GM18517 (cell line): ENCODE data around the gene MYO16.

Experiments
- ATAC-seq: cut with Tn5 transposase; IDR thresholded peaks from one replicate; pipeline ENCODE4 v1.9.1; 2021; ENCODE audit warnings: mild to moderate bottlenecking, moderate library complexity; ENCODE audit not compliant: unreplicated experiment

MYO16 gene

GRCh38 chr13:109165417-109165904 is 536.0 kb downstream of the MYO16 start:
- ATAC-seq = no peak

GRCh38 chr13:109166804-109167203 is 537.4 kb downstream of the MYO16 start:
- ATAC-seq = no peak

DNA sequence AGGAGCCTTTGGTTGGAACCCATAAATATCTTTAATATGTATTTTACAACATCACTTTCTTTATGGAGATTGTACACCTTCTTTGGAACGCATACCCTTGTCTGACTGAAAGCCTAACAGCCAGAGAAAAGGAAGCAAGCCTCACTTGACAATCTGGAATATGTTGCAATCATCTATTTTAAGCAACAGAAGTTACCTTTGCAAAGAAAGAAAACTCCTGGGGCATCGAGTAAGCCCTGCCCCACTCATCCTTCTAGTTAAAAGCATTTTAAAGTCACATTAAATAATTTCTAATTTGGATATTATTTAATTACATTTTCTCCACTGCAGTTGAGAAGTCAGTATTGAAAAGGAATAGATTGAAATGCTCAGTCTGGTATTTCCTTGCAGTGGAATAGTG is 542.7 kb downstream of the MYO16 start:
- ATAC-seq = no peak

DNA sequence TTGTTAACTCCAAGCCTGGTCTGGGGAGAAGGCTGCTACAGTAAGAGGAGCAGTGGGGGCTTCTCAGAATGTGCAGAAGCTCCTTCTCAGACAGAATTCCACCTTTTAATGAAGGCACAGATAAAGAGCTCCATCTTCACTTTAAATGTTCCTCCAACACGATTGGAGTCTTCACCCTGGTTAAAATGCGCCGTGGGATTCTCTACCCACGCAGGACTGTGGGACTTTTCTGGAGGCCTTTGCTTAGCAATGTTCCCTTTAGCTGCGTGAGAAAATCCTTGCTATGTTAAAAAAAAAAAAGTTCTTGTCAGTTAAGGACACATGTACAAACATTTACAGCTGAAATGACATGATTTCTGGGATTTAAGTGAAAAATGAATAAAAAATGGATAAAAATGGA is 546.3 kb downstream of the MYO16 start:
- no peak for ATAC-seq

GRCh38 chr13:109180905-109181425 is 551.6 kb downstream of the MYO16 start:
- ATAC-seq = no peak

- no peak for ATAC-seq
Observed at GRCh38 chr13:109182777-109183465, 553.5 kb downstream of the MYO16 start.

- ATAC-seq = no peak
Observed at GRCh38 chr13:109191413-109191812, 562.0 kb downstream of the MYO16 start.

DNA sequence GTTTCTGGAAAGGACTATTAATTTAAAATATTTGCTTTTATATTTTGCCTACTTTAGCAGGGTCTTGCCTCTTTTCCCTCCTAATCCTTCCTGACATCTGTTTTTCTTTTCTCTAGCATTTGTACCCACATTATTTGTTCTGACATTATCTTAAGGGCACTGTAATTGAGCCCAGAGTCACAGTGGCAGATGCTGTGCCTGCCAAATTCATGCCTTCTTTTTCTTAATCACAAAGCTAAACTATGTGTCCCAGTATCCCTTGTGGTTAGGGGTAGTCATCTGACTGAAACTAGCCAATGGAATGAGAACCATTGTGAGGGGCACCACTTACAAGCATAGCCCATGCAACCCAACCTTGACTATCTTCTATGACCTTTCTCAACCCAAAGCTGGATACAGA is 562.9 kb downstream of the MYO16 start:
- no peak for ATAC-seq

- ATAC-seq = no peak
Observed at GRCh38 chr13:109196948-109197347, 567.5 kb downstream of the MYO16 start.

DNA sequence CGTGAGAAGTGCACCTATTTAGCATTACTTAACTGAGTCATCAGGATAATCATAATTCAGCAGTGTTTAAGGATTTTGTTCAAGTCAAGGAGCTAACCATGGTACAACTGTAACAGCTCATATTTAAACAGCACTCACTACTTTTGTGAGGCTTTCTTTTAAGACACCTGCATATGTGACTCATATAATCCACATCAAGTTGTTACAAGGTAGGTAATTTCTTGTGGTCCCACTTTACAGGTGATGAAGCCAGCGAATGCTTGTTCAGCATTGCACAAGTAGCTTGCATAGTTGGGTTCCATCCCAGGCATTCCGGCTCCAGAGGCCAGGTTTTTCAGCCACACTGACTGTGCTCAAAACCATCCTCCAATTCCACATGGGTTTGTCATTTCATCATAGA is 569.2 kb downstream of the MYO16 start:
- ATAC-seq = no peak

DNA sequence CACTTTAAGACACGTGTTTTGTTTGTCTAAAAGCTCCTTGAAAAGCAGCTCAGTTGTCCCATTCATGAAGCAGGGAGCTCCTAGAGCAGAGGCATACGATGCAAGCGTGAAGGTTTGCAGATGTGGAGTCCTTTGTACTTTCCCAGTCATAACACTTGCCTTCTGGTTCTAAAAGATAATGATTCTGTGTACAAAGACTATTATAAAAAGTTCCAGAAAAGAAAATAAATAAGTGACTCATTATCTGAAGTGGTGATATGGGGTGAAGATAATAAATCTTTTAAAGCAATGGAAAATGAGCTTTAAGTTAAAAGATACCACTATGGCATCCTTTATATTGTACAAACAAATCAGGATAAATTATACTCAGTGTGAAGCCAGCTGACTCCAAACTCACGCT is 569.9 kb downstream of the MYO16 start:
- ATAC-seq = no peak

GRCh38 chr13:109200556-109200955 is 571.1 kb downstream of the MYO16 start:
- no peak for ATAC-seq

GRCh38 chr13:109203587-109203986 is 574.2 kb downstream of the MYO16 start:
- ATAC-seq = no peak

DNA sequence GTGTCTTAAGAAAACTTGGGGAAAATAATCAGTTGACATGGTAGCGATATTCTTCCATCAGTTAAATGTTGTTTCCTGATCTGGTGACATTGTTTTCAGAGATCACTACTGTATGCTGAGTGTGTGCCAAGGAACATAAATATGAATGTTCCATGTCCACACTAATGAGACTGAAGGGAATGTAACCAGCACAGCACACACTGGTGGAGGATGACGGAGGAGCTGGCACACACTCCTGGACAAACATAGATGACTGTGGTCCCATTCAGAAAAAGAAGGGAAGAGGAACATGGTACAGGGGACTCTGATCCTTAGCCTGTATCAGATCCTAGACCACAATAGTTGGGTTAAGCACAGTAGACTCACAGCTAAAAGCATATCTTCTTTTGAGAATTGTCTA is 574.8 kb downstream of the MYO16 start:
- ATAC-seq = no peak

- ATAC-seq = no peak
Observed at GRCh38 chr13:109204657-109205056, 575.2 kb downstream of the MYO16 start.

DNA sequence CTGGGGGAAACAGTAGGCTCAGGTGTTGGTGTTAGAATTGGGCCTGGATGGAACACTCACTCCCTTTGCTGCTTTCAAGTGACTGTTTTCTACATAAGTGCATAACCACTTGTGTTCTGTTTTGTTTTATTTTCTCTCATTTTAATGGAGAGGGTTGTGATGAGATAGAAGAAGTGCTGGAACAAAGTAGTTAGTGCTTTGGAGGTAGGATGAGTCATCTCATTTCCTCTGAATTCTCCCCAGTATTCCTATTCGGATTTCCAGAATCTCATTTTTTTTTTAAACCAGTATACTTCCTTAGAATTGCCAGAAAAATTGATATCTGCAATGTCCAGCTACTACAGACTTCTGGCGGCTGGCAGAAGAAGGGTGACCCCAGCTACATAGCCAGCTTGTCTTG is 575.9 kb downstream of the MYO16 start:
- no peak for ATAC-seq

DNA sequence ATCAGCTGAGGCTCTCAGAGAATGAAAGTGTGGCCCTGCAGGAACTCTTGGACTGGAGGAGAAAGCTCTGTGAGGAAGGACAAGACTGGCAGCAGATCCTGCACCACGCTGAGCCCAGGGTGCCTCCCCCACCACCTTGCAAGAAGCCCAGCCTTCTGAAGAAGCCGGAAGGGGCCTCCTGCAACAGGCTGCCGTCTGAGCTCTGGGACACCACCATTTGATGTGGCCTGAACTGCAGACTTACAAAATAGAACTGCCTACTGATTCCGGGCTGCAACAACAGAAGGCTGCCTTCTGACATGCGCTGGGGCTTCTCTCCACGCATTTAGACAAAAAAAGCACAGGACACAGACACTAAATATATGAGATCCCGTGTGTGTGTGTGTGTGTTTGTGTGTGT is 577.2 kb downstream of the MYO16 start:
- ATAC-seq = no peak

DNA sequence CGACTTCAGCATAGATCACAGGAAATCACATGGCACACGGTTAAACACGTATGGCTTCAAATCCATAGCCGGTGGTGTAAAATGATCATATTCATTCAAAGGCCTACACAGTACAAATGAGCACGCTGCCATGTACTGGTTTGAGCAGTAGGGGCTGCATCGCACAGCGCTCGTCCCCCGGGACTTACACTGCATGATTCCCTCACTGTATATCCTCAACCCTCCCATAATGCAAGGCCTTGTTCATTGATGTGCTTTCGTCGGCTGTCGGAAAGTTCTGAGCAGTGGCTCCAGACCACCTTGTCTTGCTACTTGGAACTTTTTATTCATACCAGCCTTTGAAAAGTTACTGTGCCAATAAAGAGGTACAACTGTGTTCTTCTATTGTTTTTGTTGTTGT is 578.2 kb downstream of the MYO16 start:
- no peak for ATAC-seq

- ATAC-seq = no peak
Observed at GRCh38 chr13:109208522-109208921, 579.1 kb downstream of the MYO16 start.

DNA sequence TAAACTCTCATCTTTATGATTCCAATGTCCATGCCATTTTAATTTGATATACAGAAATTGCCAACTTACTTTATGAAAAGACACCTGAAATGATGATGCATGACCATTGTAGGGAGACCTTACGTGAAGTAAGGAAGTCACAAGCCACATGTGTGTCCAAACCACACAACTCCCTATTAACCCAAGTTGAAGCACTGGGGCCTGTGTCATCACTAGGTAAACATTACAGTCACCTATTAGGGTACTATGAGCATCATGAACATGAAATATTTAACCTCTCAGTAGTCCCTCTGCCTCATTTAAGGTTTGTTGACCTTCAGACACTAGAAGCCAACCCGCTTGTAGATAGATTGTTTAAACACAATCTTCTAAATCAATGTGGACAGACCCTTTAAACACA is 580.1 kb downstream of the MYO16 start:
- ATAC-seq = no peak

- ATAC-seq = no peak
Observed at GRCh38 chr13:109211616-109212015, 582.2 kb downstream of the MYO16 start.

DNA sequence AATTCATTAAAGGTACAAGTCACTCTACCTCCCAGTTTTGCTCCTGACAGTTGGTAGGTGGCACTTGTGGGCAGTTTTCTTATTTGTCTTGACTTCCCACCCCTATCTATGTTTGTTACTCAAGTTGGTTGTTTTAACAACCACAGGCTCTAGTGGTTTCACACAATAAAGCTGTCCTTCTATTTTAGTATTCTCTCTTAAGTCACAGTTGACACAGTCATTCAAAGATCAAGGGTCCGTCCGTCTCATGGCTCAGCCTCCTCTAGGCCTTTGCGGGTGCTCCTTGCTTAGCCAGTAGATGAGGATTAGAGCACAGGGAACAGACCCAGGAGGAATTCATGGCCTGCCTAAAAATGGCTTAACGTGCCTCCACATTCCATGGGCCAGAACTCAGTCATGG is 583.2 kb downstream of the MYO16 start:
- no peak for ATAC-seq

GRCh38 chr13:109213714-109214113 is 584.3 kb downstream of the MYO16 start:
- ATAC-seq = no peak
